Naive thymus-derived CD4-positive, alpha-beta T cell (primary cell): Measurements from ENCODE around the gene PRICKLE4. TPM values are rescaled to one million over a fixed set of nuclear protein-coding genes. Genes with fewer than 3 reads are reported as not detected.

Experiments
- ATAC-seq: fragments of 150-1000 bp; cut with Tn5 transposase; 2 replicates; pipeline ENCODE4 v1.10.0; 2021; ENCODE audit warnings: mild to moderate bottlenecking, moderate library complexity
- CTCF ChIA-PET: fragments of 350-600 bp; sonication (Branson Sonifier 250); formaldehyde crosslinking; loops from one replicate; lab custom pipeline; 2021; ENCODE audit warnings: antibody characterized with exemption; lab: Charles Lee
- POLR2A ChIA-PET: fragments of 350-600 bp; sonication (Branson Sonifier 250); formaldehyde crosslinking; loops from one replicate; lab custom pipeline; 2021; ENCODE audit warnings: antibody characterized with exemption, inconsistent platforms; lab: Charles Lee
- DNase-seq, 9 donors: peaks; one replicate each; pipeline versions ENCODE4 v3.0.0 to v3.0.0-alpha.2; 2020 to 2022; ENCODE audit warnings: mixed read lengths in 1 of 9
- H3K27ac ChIP-seq: one replicate; pipeline ENCODE4 v1.7.0; 2013; ENCODE audit warnings: mild to moderate bottlenecking, low read depth, low read length, moderate library complexity
- H3K27me3 ChIP-seq, 2 donors: one replicate each; pipeline ENCODE4 v1.7.0; 2013; ENCODE audit warnings: low read length in 2 of 2, mild to moderate bottlenecking in 2 of 2, moderate library complexity in 2 of 2; ENCODE audit not compliant: control insufficient read depth in 2 of 2, insufficient read depth in 2 of 2
- H3K36me3 ChIP-seq, 3 experiments: 1 replicate in 2 of 3; 2 replicates in 1 of 3; pipeline ENCODE4 v1.7.0; 2013; ENCODE audit warnings: low read length in 3 of 3, mild to moderate bottlenecking in 3 of 3, moderate library complexity in 1 of 3; ENCODE audit not compliant: insufficient read depth in 3 of 3, control insufficient read depth in 2 of 3
- H3K4me1 ChIP-seq, 2 donors: one replicate each; pipeline ENCODE4 v1.7.0; 2013; ENCODE audit warnings: low read length in 2 of 2, mild to moderate bottlenecking in 2 of 2, moderate library complexity in 1 of 2; ENCODE audit not compliant: control insufficient read depth in 2 of 2, insufficient read depth in 2 of 2
- H3K4me3 ChIP-seq: 2 replicates; pipeline ENCODE4 v1.7.0; 2013; ENCODE audit warnings: mild to moderate bottlenecking, low read length
- H3K9me3 ChIP-seq, 3 experiments: 1 replicate in 2 of 3; 2 replicates in 1 of 3; pipeline ENCODE4 v1.7.0; 2013; ENCODE audit warnings: low read length in 3 of 3; ENCODE audit not compliant: control insufficient read depth in 2 of 3
- H3K27ac Mint-ChIP-seq, 9 donors: one replicate each; pipeline ENCODE4 v1.8.0; 2020 to 2022; ENCODE audit warnings: mixed read lengths in 9 of 9, mild to moderate bottlenecking in 8 of 9, moderate library complexity in 5 of 9, inconsistent platforms in 2 of 9
- H3K27me3 Mint-ChIP-seq, 5 donors: one replicate each; pipeline ENCODE4 v1.8.0; 2021 to 2022; ENCODE audit warnings: mixed read lengths in 5 of 5, mild to moderate bottlenecking in 1 of 5
- H3K36me3 Mint-ChIP-seq, 5 donors: one replicate each; pipeline ENCODE4 v1.8.0; 2020 to 2022; ENCODE audit warnings: mixed read lengths in 5 of 5, mild to moderate bottlenecking in 3 of 5, inconsistent platforms in 1 of 5
- H3K4me1 Mint-ChIP-seq, 7 donors: one replicate each; pipeline ENCODE4 v1.8.0; 2020 to 2022; ENCODE audit warnings: mixed read lengths in 7 of 7, mild to moderate bottlenecking in 3 of 7, inconsistent platforms in 1 of 7
- H3K4me3 Mint-ChIP-seq, 10 donors: one replicate each; pipeline ENCODE4 v1.8.0; 2020 to 2022; ENCODE audit warnings: mild to moderate bottlenecking in 10 of 10, mixed read lengths in 10 of 10, moderate library complexity in 6 of 10, inconsistent platforms in 2 of 10
- H3K9me3 Mint-ChIP-seq, 11 donors: one replicate each; pipeline ENCODE4 v1.8.0; 2020 to 2022; ENCODE audit warnings: mixed read lengths in 11 of 11, mild to moderate bottlenecking in 4 of 11, inconsistent platforms in 1 of 11, moderate library complexity in 1 of 11
- intact Hi-C, 2 donors: fragments of 100-400 bp; cut with micrococcal nuclease; formaldehyde crosslinking; loops; one replicate each; pipeline ENCODE4 v1.15.1; 2023
- polyA plus RNA-seq, 2 donors: library from polyadenylated mRNA; unstranded; fragments of 300-500 nt; fragmentation: Illumina TruSeq; gene quantifications; one replicate each; pipeline ENCODE4 v1.2.3, GENCODE V29; 2021
- total RNA-seq, 6 experiments: library from RNA in 5 of 6; stranded (reverse) in 5 of 6; gene quantifications; 1 replicate in 5 of 6; 2 replicates in 1 of 6; pipeline ENCODE4 v1.2.3 and lab custom pipeline; 2021 to 2026

PRICKLE4 gene
- total and polyA plus RNA-seq, 7 experiments from 2014 or later, result 0.61 TPM; not detected in 6

- no peaks in the 10 kb centered on the region for H3K27me3 ChIP-seq
- H3K4me1 ChIP-seq, result peaks cover 23 to 25% of the 10 kb centered on the region in 2 donors
- peaks cover 0 to 4% (median 0%) of the 10 kb centered on the region in 3 experiments for H3K36me3 ChIP-seq
- Mint-ChIP-seq H3K36me3 (no peaks in the 10 kb centered on the region), H3K27ac (no peak overlapping the region), H3K4me3 (peak overlapping the region in 2 of 10 donors; percentile 15 to 34), H3K9me3 (no peaks in the 10 kb centered on the region), H3K4me1 (peaks cover 7 to 23% (median 17%) of the 10 kb centered on the region in 7 donors), H3K27me3 (no peaks in the 10 kb centered on the region)
- H3K27ac ChIP-seq, result no peak overlapping the region
- no peak for DNase-seq
- H3K4me3 ChIP-seq, result no peak overlapping the region
- H3K9me3 ChIP-seq, result no peaks in the 10 kb centered on the region
- intact Hi-C loops, result loop anchor here in 1 of 2 donors (10.0 kb wide), 2 partner anchors 1318 to 1488 kb away; partner anchors contain the start of genes CUL7, DNPH1, KLC4 and MRPL2
- POLR2A ChIA-PET, result no interaction called here
- CTCF ChIA-PET, result no interaction called here
- ATAC-seq, result no peak
Measured at GRCh38 chr6:41736800-41737555, 43.6 kb upstream of the PRICKLE4 start.

GRCh38 chr6:41737591-41738130, 42.9 kb upstream of the PRICKLE4 start:
- H3K27me3 Mint-ChIP-seq, result no peaks in the 10 kb centered on the region

GRCh38 chr6:41739041-41739440, 41.5 kb upstream of the PRICKLE4 start:
- H3K27me3 Mint-ChIP-seq, result no peaks in the 10 kb centered on the region
- H3K36me3 Mint-ChIP-seq, result no peaks in the 10 kb centered on the region
- H3K4me3 Mint-ChIP-seq, result no peak overlapping the region
- peak overlapping the region in 1 of 9 donors; percentile 25 for H3K27ac Mint-ChIP-seq
- H3K36me3 ChIP-seq, result peaks cover 0 to 4% (median 0%) of the 10 kb centered on the region in 3 experiments
- no peak for ATAC-seq
- H3K27ac ChIP-seq, result no peak overlapping the region
- peaks cover 4 to 6% of the 10 kb centered on the region in 2 donors for H3K4me1 ChIP-seq
- H3K27me3 ChIP-seq, result no peaks in the 10 kb centered on the region
- CTCF ChIA-PET, result no interaction called here
- H3K9me3 ChIP-seq, result no peaks in the 10 kb centered on the region
- H3K4me3 ChIP-seq, result no peak overlapping the region
- peaks cover 0 to 8% (median 1%) of the 10 kb centered on the region in 7 donors for H3K4me1 Mint-ChIP-seq
- POLR2A ChIA-PET, result no interaction called here
- H3K9me3 Mint-ChIP-seq, result no peaks in the 10 kb centered on the region
- no peak for DNase-seq
- intact Hi-C loops, result loop anchor here in 1 of 2 donors (10.0 kb wide), 2 partner anchors 1316 to 1486 kb away; partner anchors contain the start of genes CUL7, DNPH1, KLC4 and MRPL2

More at GRCh38 chr6:41737591-41738130, 42.9 kb upstream of the PRICKLE4 start:
- no peak for DNase-seq
- Mint-ChIP-seq H3K4me3 (peak overlapping the region in 1 of 10 donors; percentile 15), H3K36me3 (no peaks in the 10 kb centered on the region), H3K4me1 (peaks cover 1 to 19% (median 12%) of the 10 kb centered on the region in 7 donors), H3K27ac (no peak overlapping the region), H3K9me3 (no peaks in the 10 kb centered on the region)
- H3K27ac ChIP-seq, result no peak overlapping the region
- H3K27me3 ChIP-seq, result no peaks in the 10 kb centered on the region
- POLR2A ChIA-PET, result no interaction called here
- no peak for ATAC-seq
- intact Hi-C loops, result loop anchor here in 1 of 2 donors (10.0 kb wide), 2 partner anchors 1317 to 1487 kb away; partner anchors contain the start of genes CUL7, DNPH1, KLC4 and MRPL2
- CTCF ChIA-PET, result no interaction called here
- H3K4me3 ChIP-seq, result no peak overlapping the region
- H3K4me1 ChIP-seq, result peaks cover 18 to 20% of the 10 kb centered on the region in 2 donors
- H3K9me3 ChIP-seq, result no peaks in the 10 kb centered on the region
- H3K36me3 ChIP-seq, result peaks cover 0 to 4% (median 0%) of the 10 kb centered on the region in 3 experiments

- no peaks in the 10 kb centered on the region for H3K36me3 ChIP-seq
- H3K4me1 ChIP-seq, result peaks cover 4 to 5% of the 10 kb centered on the region in 2 donors
- CTCF ChIA-PET, result no interaction called here
- H3K9me3 Mint-ChIP-seq, result no peaks in the 10 kb centered on the region
- H3K4me3 Mint-ChIP-seq, result no peak overlapping the region
- H3K27ac ChIP-seq, result no peak overlapping the region
- no peaks in the 10 kb centered on the region for H3K27me3 Mint-ChIP-seq
- POLR2A ChIA-PET, result no interaction called here
- no peaks in the 10 kb centered on the region for H3K36me3 Mint-ChIP-seq
- H3K9me3 ChIP-seq, result no peaks in the 10 kb centered on the region
- intact Hi-C loops, result no loop called here
- no peak for ATAC-seq
- H3K4me1 Mint-ChIP-seq, result peaks cover 0 to 7% (median 3%) of the 10 kb centered on the region in 7 donors
- H3K27ac Mint-ChIP-seq, result no peak overlapping the region
- H3K27me3 ChIP-seq, result no peaks in the 10 kb centered on the region
- DNase-seq, result no peak
- no peak overlapping the region for H3K4me3 ChIP-seq
Measured at GRCh38 chr6:41740366-41741162, 40.0 kb upstream of the PRICKLE4 start.

- H3K4me1 ChIP-seq, result no peaks in the 10 kb centered on the region
- H3K27me3 ChIP-seq, result no peaks in the 10 kb centered on the region
- ATAC-seq (no peak), DNase-seq (no peak)
- POLR2A ChIA-PET, result no interaction called here
- H3K4me3 ChIP-seq, result no peak overlapping the region
- Mint-ChIP-seq H3K4me1 (peaks cover 0 to 4% (median 0%) of the 10 kb centered on the region in 7 donors), H3K27ac (no peak overlapping the region), H3K4me3 (no peak overlapping the region), H3K27me3 (no peaks in the 10 kb centered on the region), H3K9me3 (no peaks in the 10 kb centered on the region), H3K36me3 (no peaks in the 10 kb centered on the region)
- intact Hi-C loops, result no loop called here
- H3K9me3 ChIP-seq, result no peaks in the 10 kb centered on the region
- no peaks in the 10 kb centered on the region for H3K36me3 ChIP-seq
- CTCF ChIA-PET, result no interaction called here
- H3K27ac ChIP-seq, result no peak overlapping the region
Measured at GRCh38 chr6:41741625-41742490, 38.7 kb upstream of the PRICKLE4 start.
